Panc1 (cell line): Measurements from ENCODE around the gene EFNA1.

Source experiments
- CTCF ChIP-seq: fragments of 450-650 bp; IDR thresholded peaks from 2 replicates; pipeline ENCODE4 v1.5.1; 2017; ENCODE audit warnings: mild to moderate bottlenecking
- POLR2AphosphoS5 ChIP-seq: IDR thresholded peaks from 2 replicates; pipeline ENCODE4 v1.6.1; 2012; ENCODE audit warnings: mild to moderate bottlenecking, low read depth, low read length, moderate library complexity
- REST ChIP-seq, 2 experiments: IDR thresholded peaks; 2 replicates each; pipeline ENCODE4 v1.6.1; 2011 to 2012; ENCODE audit warnings: low read depth in 2 of 2, control low read depth in 1 of 2, low read length in 1 of 2, mild to moderate bottlenecking in 1 of 2, moderate library complexity in 1 of 2; ENCODE audit not compliant: insufficient read depth in 1 of 2
- SIN3A ChIP-seq: IDR thresholded peaks from 2 replicates; pipeline ENCODE4 v1.6.1; 2012; ENCODE audit warnings: low read depth, mild to moderate bottlenecking, low read length, moderate library complexity, borderline replicate concordance; ENCODE audit not compliant: insufficient read depth

GRCh38 chr1:155103325-155103724 lies 24.4 kb upstream of the EFNA1 start:
- no peak for TF ChIP-seq SIN3A
- no peak for TF ChIP-seq CTCF
- no peak for TF ChIP-seq REST (IDR thresholded peaks at IDR 0.05; ENCODE audit: insufficient read depth in 1 of 2, low read depth in 2 of 2, low read length in 1 of 2)
- no peak for TF ChIP-seq POLR2AphosphoS5
